T follicular helper cell (primary cell): ENCODE data around the gene MIGA1.
"Not testable (repeated sequence)": the region's sequence is repeated elsewhere in the genome, so short reads cannot be mapped to it uniquely, and the experiment has no call there.

Experiments used
- DNase-seq: peaks from one replicate; pipeline ENCODE4 v3.0.0-alpha.2; 2020; ENCODE audit warnings: low read depth

The MIGA1 gene

GRCh38 chr1:77796695-77797405 lies 17.4 kb downstream of the MIGA1 start:
- DNase-seq = no peak

- no peak for DNase-seq
Measured at GRCh38 chr1:77797991-77798390, 18.5 kb downstream of the MIGA1 start.

GRCh38 chr1:77802026-77802425 lies 22.6 kb downstream of the MIGA1 start:
- no peak for DNase-seq

- no peak for DNase-seq
Measured at GRCh38 chr1:77803371-77803770, 23.9 kb downstream of the MIGA1 start.

GRCh38 chr1:77809787-77810462 lies 30.5 kb downstream of the MIGA1 start:
- not testable (repeated sequence) for DNase-seq

- DNase-seq = not testable (repeated sequence)
Measured at GRCh38 chr1:77811589-77811988, 32.1 kb downstream of the MIGA1 start.

- no peak for DNase-seq
Measured at GRCh38 chr1:77817368-77818209, 38.1 kb downstream of the MIGA1 start.

GRCh38 chr1:77820121-77820520 lies 40.7 kb downstream of the MIGA1 start:
- DNase-seq = no peak

- DNase-seq = no peak
Measured at GRCh38 chr1:77824079-77824478, 44.6 kb downstream of the MIGA1 start.

GRCh38 chr1:77824694-77825093 lies 45.2 kb downstream of the MIGA1 start:
- DNase-seq = no peak

- no peak for DNase-seq
Measured at GRCh38 chr1:77825131-77825709, 45.8 kb downstream of the MIGA1 start.

- not testable (repeated sequence) for DNase-seq
Measured at GRCh38 chr1:77826851-77827250, 47.4 kb downstream of the MIGA1 start.

- no peak for DNase-seq
Measured at GRCh38 chr1:77828098-77828497, 48.6 kb downstream of the MIGA1 start.

GRCh38 chr1:77829851-77830250 lies 50.4 kb downstream of the MIGA1 start:
- no peak for DNase-seq

GRCh38 chr1:77830946-77831345 lies 51.5 kb downstream of the MIGA1 start:
- DNase-seq = no peak

GRCh38 chr1:77831566-77831965 lies 52.1 kb downstream of the MIGA1 start:
- no peak for DNase-seq

GRCh38 chr1:77831976-77832711 lies 52.7 kb downstream of the MIGA1 start:
- DNase-seq = no peak

- DNase-seq = no peak
Measured at GRCh38 chr1:77832901-77833300, 53.5 kb downstream of the MIGA1 start.

- DNase-seq = no peak
Measured at GRCh38 chr1:77833521-77834100, 54.2 kb downstream of the MIGA1 start.

- no peak for DNase-seq
Measured at GRCh38 chr1:77834771-77835334, 55.4 kb downstream of the MIGA1 start.

GRCh38 chr1:77841574-77841973 lies 62.1 kb downstream of the MIGA1 start:
- no peak for DNase-seq
